ENCODE measurements around the gene SOCS2. TPM values are rescaled to one million over a fixed set of nuclear protein-coding genes. Genes with fewer than 3 reads are reported as not detected.

SOCS2 gene
- 23.8 TPM for total RNA-seq
- long read RNA-seq, transcript SOCS2-212 (3 exons, 2,881 nt), result minor isoform, 5 of 43 reads
- long read RNA-seq, transcript SOCS2-202 (3 exons, 1,065 nt), result major isoform, 12 of 43 reads
- long read RNA-seq, transcript SOCS2-206 (3 exons, 2,391 nt), result minor isoform, 9 of 43 reads
- long read RNA-seq, partial matches to known transcripts, result 1 of 43 reads
- long read RNA-seq, other reads (novel, unspliced or antisense), result 8 of 43 reads

- ATAC-seq (no peak), DNase-seq (peak; percentile 73)
- Histone ChIP-seq H3K9me3 (no peaks in the 10 kb centered on the region), H3K4me3 (peak within 1 kb of the TSS; percentile 99), H3K4me1 (no peaks in the 10 kb centered on the region), H3K27me3 (peaks cover 4% of the 10 kb centered on the region), H3K36me3 (peaks cover 19% of the 10 kb centered on the region), H3K27ac (peak within 1 kb of the TSS; percentile 85)
- no peak for TF ChIP-seq CTCF (IDR thresholded peaks at IDR 0.05)
- intact Hi-C loops (cut with DNase I), result loop anchor here (5.0 kb wide), 1 partner anchor 170 kb away; no protein-coding TSS in a partner anchor
These were observed at the start of gene SOCS2 for GRCh38 chr12:93571925-93572711. SOCS2 (plus strand) TSS chr12:93572675; CDS start chr12:93572898, 223 bp downstream.

- Histone ChIP-seq H3K36me3 (no peaks in the 10 kb centered on the region), H3K27me3 (no peaks in the 10 kb centered on the region), H3K9me3 (no peaks in the 10 kb centered on the region), H3K4me3 (no peak overlapping the region), H3K4me1 (no peaks in the 10 kb centered on the region), H3K27ac (no peak overlapping the region)
- DNase-seq, result no peak
- intact Hi-C loops (cut with DNase I), result no loop called here
- no peak for TF ChIP-seq CTCF (IDR thresholded peaks at IDR 0.05)
- ATAC-seq, result no peak
These were observed 47.9 kb upstream of the SOCS2 start for GRCh38 chr12:93524386-93525133.

- intact Hi-C loops (cut with DNase I), result no loop called here
- no peaks in the 10 kb centered on the region for H3K9me3 ChIP-seq
- H3K27ac ChIP-seq, result no peak overlapping the region
- H3K4me1 ChIP-seq, result no peaks in the 10 kb centered on the region
- DNase-seq (no peak), ATAC-seq (peak; percentile 87)
- no peaks in the 10 kb centered on the region for H3K27me3 ChIP-seq
- no peak overlapping the region for H3K4me3 ChIP-seq
- TF ChIP-seq CTCF (IDR thresholded peaks at IDR 0.05), result no peak
- H3K36me3 ChIP-seq, result no peaks in the 10 kb centered on the region
These were observed 45.6 kb upstream of the SOCS2 start for GRCh38 chr12:93526786-93527428.

- no peak overlapping the region for H3K4me3 ChIP-seq
- intact Hi-C loops (cut with DNase I), result no loop called here
- no peaks in the 10 kb centered on the region for H3K4me1 ChIP-seq
- TF ChIP-seq CTCF (IDR thresholded peaks at IDR 0.05), result no peak
- no peak overlapping the region for H3K27ac ChIP-seq
- DNase-seq, result no peak
- ATAC-seq, result no peak
- no peaks in the 10 kb centered on the region for H3K36me3 ChIP-seq
- no peaks in the 10 kb centered on the region for H3K9me3 ChIP-seq
- H3K27me3 ChIP-seq, result no peaks in the 10 kb centered on the region
These were observed 42.1 kb upstream of the SOCS2 start for GRCh38 chr12:93530358-93530757.

- intact Hi-C loops (cut with DNase I), result no loop called here
- peak; percentile 64 for ATAC-seq
- DNase-seq, result no peak
These were observed 39.2 kb upstream of the SOCS2 start for GRCh38 chr12:93533310-93533709.

More at GRCh38 chr12:93533310-93533709, 39.2 kb upstream of the SOCS2 start:
- Histone ChIP-seq H3K9me3 (no peaks in the 10 kb centered on the region), H3K27me3 (no peaks in the 10 kb centered on the region), H3K4me3 (no peak overlapping the region), H3K36me3 (no peaks in the 10 kb centered on the region), H3K4me1 (no peaks in the 10 kb centered on the region), H3K27ac (no peak overlapping the region)
- TF ChIP-seq CTCF (IDR thresholded peaks at IDR 0.05), result no peak

All from upper lobe of right lung (tissue), 1 donor.